ENCODE measurements around the gene IRF2BP1. TPM values are rescaled to one million over a fixed set of nuclear protein-coding genes. Genes with fewer than 3 reads are reported as not detected.
A peak's percentile ranks its signal among the peaks of the same experiment; 100 is the strongest.

IRF2BP1 gene
- total RNA-seq, 4 donors from 2014 or later: 25.9 to 47.0 (median 36.1) TPM

- no peaks in the 10 kb centered on the region for H3K9me3 ChIP-seq
- no peaks in the 10 kb centered on the region for H3K27me3 ChIP-seq
- H3K36me3 ChIP-seq: no peaks in the 10 kb centered on the region
- H3K4me1 ChIP-seq: peaks cover 4 to 8% of the 10 kb centered on the region in 2 donors
- intact Hi-C loops (cut with DNase I): no loop called here
- H3K4me3 ChIP-seq (replicated peaks in 1 of 3): peak overlapping the region in 1 of 3 donors; percentile 10
- TF ChIP-seq POLR2A (IDR thresholded peaks at IDR 0.05): no peak
- no peak for TF ChIP-seq CTCF (IDR thresholded peaks at IDR 0.05)
- peak in 1 of 2 donors; percentile 35 for DNase-seq
- H3K27ac ChIP-seq: peak overlapping the region; percentile 17 to 68 (median 44)
- WGBS, 2 donors: 16 to 23% methylated on average over 19 to 29 of the region's 41 CpGs
Measured at GRCh38 chr19:45876411-45877197, 9.3 kb downstream of the IRF2BP1 start.

GRCh38 chr19:45876161-45876410, 9.9 kb downstream of the IRF2BP1 start:
- H3K27ac ChIP-seq: peak overlapping the region in 1 of 3 donors; percentile 68
- H3K9me3 ChIP-seq: no peaks in the 10 kb centered on the region
- TF ChIP-seq CTCF (IDR thresholded peaks at IDR 0.05) (no peak), POLR2A (IDR thresholded peaks at IDR 0.05) (no peak)
- H3K27me3 ChIP-seq: no peaks in the 10 kb centered on the region
- intact Hi-C loops (cut with DNase I): no loop called here
- 49 to 61% methylated on average over 4 of the region's 4 CpGs for WGBS, 2 donors
- no peaks in the 10 kb centered on the region for H3K36me3 ChIP-seq
- peaks cover 4 to 8% of the 10 kb centered on the region in 2 donors for H3K4me1 ChIP-seq
- no peak overlapping the region for H3K4me3 ChIP-seq (replicated peaks in 1 of 3)
- DNase-seq: no peak

DNA sequence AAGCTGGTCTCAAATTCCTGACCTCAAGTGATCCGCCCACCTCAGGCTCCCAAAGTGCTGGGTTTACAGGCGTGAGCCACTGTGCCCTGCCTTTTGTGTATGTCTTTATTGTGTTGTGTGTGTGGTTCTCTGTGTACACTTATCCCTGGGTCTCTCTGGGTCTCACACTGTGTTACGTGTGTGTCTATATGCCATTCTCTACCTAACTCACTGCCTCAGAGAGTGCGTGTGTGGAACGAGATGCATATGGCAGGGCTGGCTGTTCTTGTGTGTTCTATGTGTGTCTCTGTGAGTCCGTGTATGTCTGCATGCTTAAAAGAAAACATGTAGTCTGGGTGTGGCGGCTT, 11.3 kb downstream of the IRF2BP1 start:
- DNase-seq: no peak
- 88 to 93% methylated on average over 7 of the region's 7 CpGs for WGBS, 2 donors
- peaks cover 4 to 8% of the 10 kb centered on the region in 2 donors for H3K4me1 ChIP-seq
- H3K9me3 ChIP-seq: no peaks in the 10 kb centered on the region
- no peak for TF ChIP-seq CTCF (IDR thresholded peaks at IDR 0.05)
- no peak for TF ChIP-seq POLR2A (IDR thresholded peaks at IDR 0.05)
- no peaks in the 10 kb centered on the region for H3K36me3 ChIP-seq
- no peaks in the 10 kb centered on the region for H3K27me3 ChIP-seq
- intact Hi-C loops (cut with DNase I): no loop called here
- H3K27ac ChIP-seq: no peak overlapping the region
- no peak overlapping the region for H3K4me3 ChIP-seq (replicated peaks in 1 of 3)

- no peak for DNase-seq
- H3K36me3 ChIP-seq: no peaks in the 10 kb centered on the region
- H3K27ac ChIP-seq: no peak overlapping the region
- no peak overlapping the region for H3K4me3 ChIP-seq (replicated peaks in 1 of 3)
- intact Hi-C loops (cut with DNase I): no loop called here
- 94 to 95% methylated on average over 6 to 7 of the region's 7 CpGs for WGBS, 2 donors
- TF ChIP-seq CTCF (IDR thresholded peaks at IDR 0.05) (no peak), POLR2A (IDR thresholded peaks at IDR 0.05) (no peak)
- peaks cover 4 to 8% of the 10 kb centered on the region in 2 donors for H3K4me1 ChIP-seq
- no peaks in the 10 kb centered on the region for H3K27me3 ChIP-seq
- no peaks in the 10 kb centered on the region for H3K9me3 ChIP-seq
Measured at GRCh38 chr19:45873219-45873772, 12.6 kb downstream of the IRF2BP1 start.

- no peak for TF ChIP-seq CTCF (IDR thresholded peaks at IDR 0.05)
- no peak overlapping the region for H3K4me3 ChIP-seq (replicated peaks in 1 of 3)
- H3K9me3 ChIP-seq: no peaks in the 10 kb centered on the region
- no peak for DNase-seq
- H3K27ac ChIP-seq: no peak overlapping the region
- intact Hi-C loops (cut with DNase I): no loop called here
- H3K36me3 ChIP-seq: no peaks in the 10 kb centered on the region
- WGBS, 2 donors: 90 to 91% methylated on average over 23 to 28 of the region's 34 CpGs
- no peaks in the 10 kb centered on the region for H3K27me3 ChIP-seq
- H3K4me1 ChIP-seq: peaks cover 4 to 8% of the 10 kb centered on the region in 2 donors
Measured at GRCh38 chr19:45872095-45872919, 13.6 kb downstream of the IRF2BP1 start.

All from thyroid gland (tissue), 4 donors.